Neural cell (in vitro differentiated cells): ENCODE results near the gene BUD31. TPM values are rescaled to one million over a fixed set of nuclear protein-coding genes. Genes with fewer than 3 reads are reported as not detected.

Source experiments
- H2AFZ ChIP-seq: fragments of 200-600, 300-800 bp; sonication (generic), shearing (Covaris generic); 2 replicates; pipeline ENCODE4 v1.6.0; 2014; ENCODE audit warnings: low read depth, mild to moderate bottlenecking, antibody characterized with exemption, low read length, moderate library complexity
- H3F3A ChIP-seq: fragments of 200-600 bp; shearing (Covaris generic); 2 replicates; pipeline ENCODE4 v1.6.1; 2016; ENCODE audit warnings: mild to moderate bottlenecking, moderate library complexity, mixed read lengths, antibody characterized with exemption, low read length; ENCODE audit not compliant: insufficient read depth, poor library complexity, severe bottlenecking
- H3K27ac ChIP-seq: fragments of 200-600, 300-800 bp; sonication (generic), shearing (Covaris generic); 2 replicates; pipeline ENCODE4 v1.5.1; 2014; ENCODE audit warnings: mild to moderate bottlenecking, low read length, moderate library complexity
- H3K27me3 ChIP-seq: fragments of 300-800, 200-600 bp; sonication (generic), shearing (Covaris generic); 2 replicates; pipeline ENCODE4 v1.6.0; 2014; ENCODE audit warnings: mild to moderate bottlenecking, low read depth, low read length, moderate library complexity; ENCODE audit not compliant: insufficient read depth
- H3K36me3 ChIP-seq: fragments of 300-800, 200-600 bp; sonication (generic), shearing (Covaris generic); 2 replicates; pipeline ENCODE4 v1.5.1; 2014; ENCODE audit warnings: mild to moderate bottlenecking, antibody characterized with exemption, low read length, moderate library complexity; ENCODE audit not compliant: insufficient read depth
- H3K4me2 ChIP-seq: fragments of 300-800, 200-600 bp; sonication (generic), shearing (Covaris generic); 2 replicates; pipeline ENCODE4 v1.6.0; 2014; ENCODE audit warnings: mild to moderate bottlenecking, low read length
- H3K4me3 ChIP-seq: fragments of 300-800, 200-600 bp; sonication (generic), shearing (Covaris generic); 2 replicates; pipeline ENCODE4 v1.5.1; 2014; ENCODE audit warnings: mild to moderate bottlenecking, low read length, moderate library complexity
- H3K79me2 ChIP-seq: fragments of 200-600 bp; shearing (Covaris generic); replicated peaks from 2 replicates; pipeline ENCODE4 v1.6.0; 2014; ENCODE audit warnings: mild to moderate bottlenecking, low read length, moderate library complexity; ENCODE audit not compliant: insufficient read depth
- H3K9ac ChIP-seq: fragments of 300-800, 200-600 bp; sonication (generic), shearing (Covaris generic); 2 replicates; pipeline ENCODE4 v1.6.1; 2016; ENCODE audit warnings: mild to moderate bottlenecking, low read length, mixed read lengths
- H3K9me2 ChIP-seq: fragments of 200-600 bp; shearing (Covaris generic); 2 replicates; pipeline ENCODE4 v1.6.1; 2016; ENCODE audit warnings: mild to moderate bottlenecking, low read length, mixed read lengths; ENCODE audit not compliant: insufficient read depth
- H3K9me3 ChIP-seq: fragments of 200-600, 300-800 bp; sonication (generic), shearing (Covaris generic); 2 replicates; pipeline ENCODE4 v1.6.1; 2016; ENCODE audit warnings: mild to moderate bottlenecking, mixed run types, low read length, moderate library complexity, mixed read lengths
- H4K20me1 ChIP-seq: fragments of 200-600 bp; shearing (Covaris generic); 2 replicates; pipeline ENCODE4 v1.6.1; 2016; ENCODE audit warnings: mild to moderate bottlenecking, mixed run types; ENCODE audit not compliant: insufficient read depth
- CTCF ChIP-seq: fragments of 450-650 bp; IDR thresholded peaks from 2 replicates; pipeline ENCODE4 v1.5.1; 2014; ENCODE audit warnings: antibody characterized with exemption, mild to moderate bottlenecking, moderate library complexity; ENCODE audit not compliant: poor library complexity, severe bottlenecking
- EP300 ChIP-seq: fragments of 450-650 bp; conservative IDR thresholded peaks from 2 replicates; pipeline ENCODE4 v1.6.1; 2014; ENCODE audit warnings: antibody characterized with exemption, mild to moderate bottlenecking, moderate library complexity; ENCODE audit not compliant: poor library complexity, severe bottlenecking
- EZH2 ChIP-seq: fragments of 200-600, 300-800 bp; shearing (Covaris generic), sonication (generic); IDR thresholded peaks from 2 replicates; pipeline ENCODE4 v1.6.1; 2014; ENCODE audit warnings: antibody characterized with exemption, low read length, borderline replicate concordance, mild to moderate bottlenecking; ENCODE audit not compliant: insufficient read depth, poor library complexity, severe bottlenecking
- MXI1 ChIP-seq: fragments of 450-650 bp; conservative IDR thresholded peaks from 2 replicates; pipeline ENCODE4 v1.6.1; 2014; ENCODE audit warnings: antibody characterized with exemption, mild to moderate bottlenecking; ENCODE audit not compliant: poor library complexity, severe bottlenecking
- POLR2AphosphoS5 ChIP-seq: IDR thresholded peaks from 2 replicates; pipeline ENCODE4 v1.6.1; 2012
- RAD21 ChIP-seq: fragments of 450-650 bp; conservative IDR thresholded peaks from 2 replicates; pipeline ENCODE4 v1.6.1; 2014; ENCODE audit warnings: antibody characterized with exemption, mild to moderate bottlenecking, moderate library complexity
- REST ChIP-seq: IDR thresholded peaks from 2 replicates; pipeline ENCODE4 v1.6.1; 2012; ENCODE audit warnings: borderline replicate concordance
- SMC3 ChIP-seq: fragments of 450-650 bp; conservative IDR thresholded peaks from 2 replicates; pipeline ENCODE4 v1.6.1; 2014; ENCODE audit warnings: antibody characterized with exemption, mild to moderate bottlenecking, moderate library complexity; ENCODE audit not compliant: poor library complexity
- TAF1 ChIP-seq: IDR thresholded peaks from 2 replicates; pipeline ENCODE4 v1.6.1; 2012; ENCODE audit warnings: low read depth
- polyA plus RNA-seq: library from polyadenylated mRNA; depleted of rRNA; stranded (reverse); fragments of >200 nt; gene quantifications from 2 replicates; pipeline ENCODE4 v1.2.3, GENCODE V29; 2014

BUD31 gene
- polyA plus RNA-seq, 1 donor from 2014 or later: 251 TPM

- Histone ChIP-seq H3K9me3 (no peaks in the 10 kb centered on the region), H3K27me3 (no peaks in the 10 kb centered on the region), H4K20me1 (no peaks in the 10 kb centered on the region), H3F3A (no peaks in the 10 kb centered on the region), H3K4me3 (no peak overlapping the region), H3K27ac (no peak overlapping the region), H2AFZ (no peak overlapping the region), H3K36me3 (peaks cover 3% of the 10 kb centered on the region), H3K4me2 (no peak overlapping the region), H3K9me2 (no peaks in the 10 kb centered on the region), H3K9ac (no peak overlapping the region), H3K79me2 (no peaks in the 10 kb centered on the region)
- TF ChIP-seq TAF1 (no peak), RAD21 (no peak), EZH2 (no peak), SMC3 (no peak), EP300 (no peak), MXI1 (no peak), REST (no peak), CTCF (no peak), POLR2AphosphoS5 (no peak)
Observed at GRCh38 chr7:99365318-99366141, 43.2 kb upstream of the BUD31 start.

GRCh38 chr7:99366646-99367045 lies 42.1 kb upstream of the BUD31 start:
- Histone ChIP-seq H3K27ac (no peak overlapping the region), H3K36me3 (peaks cover 3% of the 10 kb centered on the region), H3K4me3 (no peak overlapping the region)

More at GRCh38 chr7:99366646-99367045, 42.1 kb upstream of the BUD31 start:
- H3F3A ChIP-seq: no peaks in the 10 kb centered on the region
- no peak overlapping the region for H3K9ac ChIP-seq
- H2AFZ ChIP-seq: no peak overlapping the region
- H3K9me2 ChIP-seq: no peaks in the 10 kb centered on the region
- H3K9me3 ChIP-seq: no peaks in the 10 kb centered on the region
- no peaks in the 10 kb centered on the region for H3K79me2 ChIP-seq
- H4K20me1 ChIP-seq: no peaks in the 10 kb centered on the region
- H3K27me3 ChIP-seq: no peaks in the 10 kb centered on the region
- TF ChIP-seq SMC3 (no peak), EP300 (no peak), RAD21 (no peak), MXI1 (no peak), EZH2 (no peak), CTCF (no peak), REST (no peak), POLR2AphosphoS5 (no peak), TAF1 (no peak)
- no peak overlapping the region for H3K4me2 ChIP-seq
